ENCODE results near the gene NPHS2.

GRCh38 chr1:179506199-179506598 is 69.5 kb downstream of the NPHS2 start:
- TF ChIP-seq CHD2 (IDR thresholded peaks at IDR 0.05; ENCODE audit: low read depth, low read length) = no peak
- TF ChIP-seq GPN1 (CRISPR knock-in tag; IDR thresholded peaks at IDR 0.05; ENCODE audit: borderline replicate concordance) = no peak
- TF ChIP-seq KLF11 (CRISPR knock-in tag; IDR thresholded peaks at IDR 0.05) = no peak
- TF ChIP-seq, protein P1, sequence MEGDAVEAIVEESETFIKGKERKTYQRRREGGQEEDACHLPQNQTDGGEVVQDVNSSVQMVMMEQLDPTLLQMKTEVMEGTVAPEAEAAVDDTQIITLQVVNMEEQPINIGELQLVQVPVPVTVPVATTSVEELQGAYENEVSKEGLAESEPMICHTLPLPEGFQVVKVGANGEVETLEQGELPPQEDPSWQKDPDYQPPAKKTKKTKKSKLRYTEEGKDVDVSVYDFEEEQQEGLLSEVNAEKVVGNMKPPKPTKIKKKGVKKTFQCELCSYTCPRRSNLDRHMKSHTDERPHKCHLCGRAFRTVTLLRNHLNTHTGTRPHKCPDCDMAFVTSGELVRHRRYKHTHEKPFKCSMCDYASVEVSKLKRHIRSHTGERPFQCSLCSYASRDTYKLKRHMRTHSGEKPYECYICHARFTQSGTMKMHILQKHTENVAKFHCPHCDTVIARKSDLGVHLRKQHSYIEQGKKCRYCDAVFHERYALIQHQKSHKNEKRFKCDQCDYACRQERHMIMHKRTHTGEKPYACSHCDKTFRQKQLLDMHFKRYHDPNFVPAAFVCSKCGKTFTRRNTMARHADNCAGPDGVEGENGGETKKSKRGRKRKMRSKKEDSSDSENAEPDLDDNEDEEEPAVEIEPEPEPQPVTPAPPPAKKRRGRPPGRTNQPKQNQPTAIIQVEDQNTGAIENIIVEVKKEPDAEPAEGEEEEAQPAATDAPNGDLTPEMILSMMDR (CRISPR knock-in tag; IDR thresholded peaks at IDR 0.05) = no peak
- TF ChIP-seq MEF2D (CRISPR knock-in tag; IDR thresholded peaks at IDR 0.05) = no peak
- no peak for TF ChIP-seq GPBP1L1 (CRISPR knock-in tag; IDR thresholded peaks at IDR 0.05)
- no peak for TF ChIP-seq IKZF5 (CRISPR knock-in tag; IDR thresholded peaks at IDR 0.05)

All from HepG2 (cell line).